Thyroid gland (tissue), 4 donors: ENCODE data around the gene RGS13. TPM values are rescaled to one million over a fixed set of nuclear protein-coding genes. Genes with fewer than 3 reads are reported as not detected.

Experiments
- DNase-seq, 2 donors: peaks; one replicate each; pipeline ENCODE4 v3.0.0-alpha.2; 2019
- H3K27ac ChIP-seq, 3 donors: fragments of 200-600 bp; sonication (generic); 1 replicate in 2 of 3; 2 replicates in 1 of 3; pipeline ENCODE4 v1.5.1; 2016 to 2019; ENCODE audit warnings: mild to moderate bottlenecking in 1 of 3, moderate library complexity in 1 of 3
- H3K27me3 ChIP-seq: fragments of 200-600 bp; sonication (generic); one replicate; pipeline ENCODE4 v1.5.1; 2019
- H3K36me3 ChIP-seq, 2 donors: fragments of 200-600 bp; sonication (generic); one replicate each; pipeline ENCODE4 v1.5.1; 2016 to 2019
- H3K4me1 ChIP-seq, 2 donors: fragments of 200-600 bp; sonication (generic); one replicate each; pipeline ENCODE4 v1.5.1; 2017 to 2019
- H3K4me3 ChIP-seq, 3 donors: fragments of 200-600 bp; sonication (generic); replicated peaks in 1 of 3; 1 replicate in 2 of 3; 2 replicates in 1 of 3; pipeline ENCODE4 v1.5.1; 2016; ENCODE audit warnings: mild to moderate bottlenecking in 1 of 3
- H3K9me3 ChIP-seq: fragments of 200-600 bp; sonication (generic); one replicate; pipeline ENCODE4 v1.5.1; 2017
- POLR2A ChIP-seq, 2 donors: fragments of 450-650 bp; IDR thresholded peaks; one replicate each; pipeline ENCODE4 v1.6.1; 2017; ENCODE audit warnings: antibody characterized with exemption in 2 of 2, mild to moderate bottlenecking in 2 of 2, moderate library complexity in 1 of 2
- WGBS, 2 donors: methylation state at CpG; one replicate each; pipeline ENCODE4 v1.1.5; 2017; 5-methylcytosine and 5-hydroxymethylcytosine counted together
- intact Hi-C: fragments of 100-400 bp; cut with DNase I; formaldehyde crosslinking; loops from one replicate; pipeline ENCODE4 v1.15.1; 2023
- total RNA-seq, 4 donors: library from RNA; depleted of rRNA; stranded (reverse); fragments of >200 nt; gene quantifications; one replicate each; pipeline ENCODE4 v1.2.3, GENCODE V29; 2016
- TF ChIP-seq, protein P1 (sequence below), 6 experiments: fragments of 200-600 bp in 3 of 6; fragments of 450-650 bp in 3 of 6; sonication (generic) in 3 of 6; IDR thresholded peaks; one replicate each; pipeline ENCODE4 v1.5.1; 2016 to 2019; ENCODE audit warnings: antibody characterized with exemption in 6 of 6, mild to moderate bottlenecking in 2 of 6, inconsistent platforms in 1 of 6, moderate library complexity in 1 of 6

Gene RGS13
- total RNA-seq, 4 donors from 2014 or later = not detected

DNA sequence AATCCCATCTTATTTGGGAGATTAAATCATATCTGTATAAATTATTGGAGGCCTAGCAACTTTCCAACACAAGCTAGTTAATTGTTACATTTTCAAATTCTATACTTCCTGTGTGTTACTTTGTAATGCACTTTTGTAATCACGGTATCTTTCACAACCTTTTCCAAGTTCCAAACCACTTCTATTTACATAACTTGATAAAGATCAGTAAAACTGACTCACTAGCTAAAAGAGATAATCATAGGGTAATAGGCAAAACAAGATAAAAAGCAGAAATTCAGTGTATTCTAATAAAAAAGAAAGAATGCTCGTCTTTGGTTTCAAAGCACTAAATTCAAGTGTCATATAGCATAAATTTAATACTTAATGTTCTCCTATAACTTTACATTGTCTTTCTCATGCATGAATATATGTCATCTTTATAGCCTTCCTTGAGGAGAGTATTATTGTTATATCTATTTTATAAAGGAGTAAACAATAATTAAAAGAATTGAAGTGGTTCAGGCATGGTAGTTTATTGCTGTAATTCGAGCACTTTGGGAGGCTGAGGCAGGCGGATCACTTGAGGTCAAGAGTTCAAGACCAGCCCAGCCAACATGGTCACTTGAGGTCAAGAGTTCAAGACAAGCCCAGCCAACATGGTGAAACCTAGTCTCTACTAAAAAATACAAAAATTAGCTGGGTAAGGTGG, 66.4 kb downstream of the RGS13 start:
- H3K27me3 ChIP-seq = no peaks in the 10 kb centered on the region
- H3K9me3 ChIP-seq = no peaks in the 10 kb centered on the region
- no peak overlapping the region for H3K27ac ChIP-seq
- DNase-seq = no peak
- intact Hi-C loops = no loop called here
- H3K4me1 ChIP-seq = no peaks in the 10 kb centered on the region
- no peaks in the 10 kb centered on the region for H3K36me3 ChIP-seq
- no peak overlapping the region for H3K4me3 ChIP-seq
- WGBS, 2 donors = 73% methylated on average over 4 of the region's 4 CpGs
- no peak for TF ChIP-seq POLR2A (IDR thresholded peaks at IDR 0.05)
- TF ChIP-seq, protein P1, sequence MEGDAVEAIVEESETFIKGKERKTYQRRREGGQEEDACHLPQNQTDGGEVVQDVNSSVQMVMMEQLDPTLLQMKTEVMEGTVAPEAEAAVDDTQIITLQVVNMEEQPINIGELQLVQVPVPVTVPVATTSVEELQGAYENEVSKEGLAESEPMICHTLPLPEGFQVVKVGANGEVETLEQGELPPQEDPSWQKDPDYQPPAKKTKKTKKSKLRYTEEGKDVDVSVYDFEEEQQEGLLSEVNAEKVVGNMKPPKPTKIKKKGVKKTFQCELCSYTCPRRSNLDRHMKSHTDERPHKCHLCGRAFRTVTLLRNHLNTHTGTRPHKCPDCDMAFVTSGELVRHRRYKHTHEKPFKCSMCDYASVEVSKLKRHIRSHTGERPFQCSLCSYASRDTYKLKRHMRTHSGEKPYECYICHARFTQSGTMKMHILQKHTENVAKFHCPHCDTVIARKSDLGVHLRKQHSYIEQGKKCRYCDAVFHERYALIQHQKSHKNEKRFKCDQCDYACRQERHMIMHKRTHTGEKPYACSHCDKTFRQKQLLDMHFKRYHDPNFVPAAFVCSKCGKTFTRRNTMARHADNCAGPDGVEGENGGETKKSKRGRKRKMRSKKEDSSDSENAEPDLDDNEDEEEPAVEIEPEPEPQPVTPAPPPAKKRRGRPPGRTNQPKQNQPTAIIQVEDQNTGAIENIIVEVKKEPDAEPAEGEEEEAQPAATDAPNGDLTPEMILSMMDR (IDR thresholded peaks at IDR 0.05) = no peak

DNA sequence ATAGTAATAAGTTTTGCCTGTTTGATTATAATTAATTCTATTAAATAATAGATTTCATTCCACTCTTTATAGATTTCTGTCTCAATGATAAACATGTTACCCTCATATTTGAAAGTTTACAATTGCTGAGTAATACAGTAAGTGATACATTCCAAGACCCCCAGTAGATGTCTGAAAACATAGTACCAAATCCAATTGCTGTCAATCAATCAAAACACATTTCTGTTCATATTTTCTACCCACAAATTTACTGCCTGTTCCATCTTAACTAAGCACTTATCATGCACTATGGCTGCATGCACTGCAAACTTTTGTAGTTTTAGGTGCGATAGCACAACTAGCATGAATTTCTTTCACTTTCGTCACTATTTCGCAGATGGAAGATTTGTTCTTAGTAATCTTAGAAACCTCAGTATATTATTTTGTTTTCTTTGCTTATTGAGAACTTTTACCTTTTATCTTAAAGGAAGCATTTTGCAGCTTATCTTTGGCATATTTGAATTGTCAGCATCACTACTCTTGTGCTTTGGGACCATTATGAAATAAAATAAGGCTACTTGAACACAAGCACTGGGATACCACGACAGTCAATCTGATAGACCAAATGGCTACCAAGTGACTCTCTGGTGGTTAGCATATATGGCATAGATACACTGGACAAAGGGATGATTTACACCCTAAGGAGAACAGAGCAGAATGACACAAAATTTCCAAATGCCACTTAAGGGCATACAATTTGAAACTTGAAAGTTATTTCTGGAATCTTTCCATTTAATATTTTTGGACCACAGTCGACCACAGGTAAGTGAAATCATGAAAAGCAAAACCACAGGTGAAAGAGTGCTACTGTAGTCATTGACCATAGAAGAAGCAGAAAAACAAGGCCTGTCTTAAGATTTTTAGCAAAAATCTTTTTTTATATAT, 67.6 kb downstream of the RGS13 start:
- no peak overlapping the region for H3K27ac ChIP-seq
- intact Hi-C loops = no loop called here

DNA sequence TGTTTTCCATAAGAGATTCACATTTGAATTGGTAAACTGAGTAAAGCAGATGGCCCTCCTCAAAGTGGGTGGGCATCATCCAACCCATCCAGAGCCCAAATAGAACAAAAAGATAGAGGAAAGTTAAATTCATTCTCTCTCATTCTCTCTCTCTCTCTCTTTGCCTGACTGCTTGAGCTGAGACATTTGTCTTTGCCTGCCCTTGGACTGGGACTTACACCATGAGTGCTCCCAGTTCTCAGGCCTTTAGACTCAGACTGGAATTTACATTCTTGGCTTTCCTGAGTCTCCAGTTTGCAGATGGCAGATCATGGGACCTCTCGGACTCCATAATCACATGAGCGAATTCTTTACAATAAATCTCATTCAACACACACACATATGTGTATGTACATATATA, 69.6 kb downstream of the RGS13 start:
- no peak for DNase-seq
- Histone ChIP-seq H3K27me3 (no peaks in the 10 kb centered on the region), H3K36me3 (no peaks in the 10 kb centered on the region), H3K27ac (no peak overlapping the region), H3K9me3 (no peaks in the 10 kb centered on the region), H3K4me3 (no peak overlapping the region), H3K4me1 (no peaks in the 10 kb centered on the region)
- intact Hi-C loops = no loop called here
- 94 to 100% methylated on average over 2 of the region's 2 CpGs for WGBS, 2 donors
- TF ChIP-seq POLR2A (IDR thresholded peaks at IDR 0.05) = no peak
- TF ChIP-seq, protein P1 (IDR thresholded peaks at IDR 0.05) = no peak

More for the DNA sequence above, 67.6 kb downstream of the RGS13 start:
- Histone ChIP-seq H3K4me3 (no peak overlapping the region), H3K36me3 (no peaks in the 10 kb centered on the region), H3K4me1 (no peaks in the 10 kb centered on the region), H3K9me3 (no peaks in the 10 kb centered on the region), H3K27me3 (no peaks in the 10 kb centered on the region)
- no peak for DNase-seq
- TF ChIP-seq, protein P1 (IDR thresholded peaks at IDR 0.05) = no peak
- no peak for TF ChIP-seq POLR2A (IDR thresholded peaks at IDR 0.05)
- WGBS, 2 donors = 86 to 92% methylated on average over 5 of the region's 5 CpGs

DNA sequence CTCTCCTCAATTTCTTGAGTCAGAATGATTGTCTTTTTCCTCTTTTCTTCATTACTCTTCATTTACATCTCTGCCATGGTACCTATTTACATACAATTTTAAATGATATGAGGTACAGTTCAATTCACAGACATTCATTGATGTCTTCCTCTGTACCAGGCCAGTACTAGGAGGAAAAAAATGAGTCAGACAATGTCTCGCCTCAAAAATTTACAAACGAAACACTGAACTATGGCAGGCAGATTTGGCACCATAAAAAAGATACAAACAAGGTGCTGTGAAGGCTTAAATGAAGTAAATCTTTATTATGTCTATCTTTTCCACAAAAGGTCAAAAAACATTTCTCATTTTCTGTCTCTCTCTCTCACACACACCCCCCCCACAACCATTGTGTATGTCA, 71.0 kb downstream of the RGS13 start:
- Histone ChIP-seq H3K27me3 (no peaks in the 10 kb centered on the region), H3K9me3 (no peaks in the 10 kb centered on the region), H3K27ac (no peak overlapping the region), H3K36me3 (no peaks in the 10 kb centered on the region), H3K4me3 (no peak overlapping the region), H3K4me1 (no peaks in the 10 kb centered on the region)
- TF ChIP-seq POLR2A (IDR thresholded peaks at IDR 0.05) = no peak
- TF ChIP-seq, protein P1 (IDR thresholded peaks at IDR 0.05) = no peak
- WGBS, 2 donors = 89 to 96% methylated on average over 2 of the region's 2 CpGs
- DNase-seq = no peak
- intact Hi-C loops = no loop called here
